Umbilical cord (tissue), 2 donors: Measurements from ENCODE around the gene LTB4R2. TPM values are rescaled to one million over a fixed set of nuclear protein-coding genes. Genes with fewer than 3 reads are reported as not detected.
"Not testable (repeated sequence)": the region's sequence is repeated elsewhere in the genome, so short reads cannot be mapped to it uniquely, and the experiment has no call there.

Experiments used
- DNase-seq: peaks from one replicate; pipeline ENCODE4 v3.0.0-alpha.2; 2015; ENCODE audit warnings: low spot score
- total RNA-seq: library from RNA; depleted of rRNA; stranded (reverse); fragments of >200 nt; gene quantifications from one replicate; pipeline ENCODE4 v1.2.3, GENCODE V29; 2014; ENCODE audit warnings: low replicate concordance; ENCODE audit not compliant: insufficient read depth

The LTB4R2 gene
- total RNA-seq, 1 donor from 2014 or later: 8.9 TPM

DNA sequence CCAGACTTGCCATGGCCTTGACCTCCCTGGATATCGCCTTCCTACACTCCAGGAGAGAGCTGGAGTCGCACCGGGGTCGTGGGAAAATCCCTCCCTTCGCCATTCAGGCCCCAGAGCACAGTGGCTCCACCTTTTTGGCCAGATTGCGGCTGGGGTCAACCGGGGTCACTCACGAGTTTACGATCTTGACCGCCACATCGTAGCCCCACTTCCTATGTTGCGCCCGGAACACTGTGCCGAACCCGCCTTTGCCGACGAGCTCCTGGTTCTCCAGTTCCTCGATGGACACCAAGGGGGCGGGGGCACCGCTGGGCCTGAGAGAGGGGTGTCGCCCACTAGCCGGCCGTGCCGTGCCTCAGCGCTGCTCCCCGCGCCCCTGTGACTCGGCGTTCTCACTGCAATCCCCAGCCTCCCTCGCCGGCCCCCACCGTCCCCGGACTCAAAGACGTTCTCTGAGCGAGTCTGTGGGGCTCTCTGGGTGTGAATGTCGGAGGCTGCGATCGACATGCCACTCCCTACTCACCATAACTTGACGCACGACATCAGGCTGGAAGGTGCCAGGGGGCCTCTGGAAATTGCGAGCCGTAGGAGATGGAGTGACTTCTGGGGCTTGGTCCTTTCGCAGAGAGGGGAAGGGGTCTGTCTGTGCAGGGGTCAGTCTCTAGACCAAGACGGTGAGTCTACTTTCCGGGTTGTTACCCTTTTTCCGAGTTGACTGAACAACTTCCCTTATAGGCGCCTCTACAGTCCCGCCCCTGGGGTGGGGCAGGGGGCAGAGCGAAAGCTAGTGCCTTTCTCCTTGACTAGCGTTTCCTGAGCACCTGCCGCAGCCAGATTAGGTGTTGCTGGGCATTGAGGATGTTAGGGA, 29.6 kb downstream of the LTB4R2 start, which contains the start of gene RIPK3:
Gene RIPK3, minus strand, starts transcription at position 708 of the 868 bp plus-strand sequence. Its CDS starts 165 bp downstream, at position 543.
- DNase-seq: peak; percentile 49

GRCh38 chr14:24340606-24341005, 30.7 kb downstream of the LTB4R2 start:
- DNase-seq: no peak

- DNase-seq: no peak
Measured at GRCh38 chr14:24342889-24343288, 32.9 kb downstream of the LTB4R2 start.

DNA sequence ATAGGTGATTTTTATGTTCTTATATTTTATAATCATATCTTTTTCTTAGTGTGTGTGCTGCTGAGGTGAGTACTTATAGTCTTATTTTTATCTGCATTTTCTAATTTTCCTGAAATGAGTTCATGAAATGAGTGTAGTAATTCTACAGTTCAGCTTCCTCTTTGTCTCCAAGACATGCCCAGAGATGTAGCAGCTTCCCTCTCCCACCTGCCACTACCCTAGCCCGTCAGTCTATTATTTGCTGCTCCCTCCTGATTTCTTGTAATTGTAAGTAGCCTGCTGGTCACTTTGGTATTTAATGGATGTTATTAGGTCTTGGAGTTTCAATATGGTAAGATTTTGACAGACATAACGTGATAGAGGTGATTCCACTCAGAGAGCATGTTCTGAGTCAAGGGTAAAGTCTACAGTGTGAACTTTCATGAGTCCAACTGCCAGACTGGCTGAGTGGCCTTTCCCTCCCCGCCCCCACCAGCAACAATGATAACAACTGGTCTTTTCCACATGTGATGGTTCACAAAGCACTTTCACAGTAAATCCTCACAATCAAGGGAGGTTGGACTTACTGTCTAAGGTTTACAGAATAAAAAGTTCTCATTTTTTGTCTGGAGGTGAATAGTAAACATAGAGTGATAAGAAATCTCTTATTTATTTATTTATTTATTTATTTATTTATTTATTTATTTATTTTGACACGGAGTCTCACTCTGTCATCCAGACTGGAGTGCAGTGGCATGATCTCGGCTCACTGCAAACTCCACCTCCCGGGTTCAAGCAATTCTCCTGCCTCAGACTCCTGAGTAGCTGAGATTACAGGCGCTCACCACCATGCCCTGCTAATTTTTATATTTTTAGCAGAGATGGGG, 34.1 kb downstream of the LTB4R2 start:
- no peak for DNase-seq

DNA sequence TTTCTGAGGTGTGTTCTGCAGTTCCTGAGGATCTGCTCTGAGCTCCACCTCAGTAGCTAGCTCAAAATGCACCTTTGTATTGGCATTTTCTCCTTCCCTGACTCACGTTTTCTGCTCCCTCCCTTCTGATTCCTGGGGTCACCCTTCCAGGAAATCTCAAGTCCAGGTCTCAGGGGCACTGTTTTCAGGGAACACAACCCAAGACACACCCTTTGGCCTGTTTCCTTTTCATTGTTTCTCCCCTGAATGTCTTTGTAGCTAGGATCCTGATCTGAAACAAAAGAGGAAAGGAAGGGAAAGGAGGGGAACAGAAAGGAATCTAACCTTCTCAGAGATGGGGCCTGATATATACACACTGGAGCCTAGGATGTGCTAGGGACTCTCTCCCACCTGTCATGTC, 37.2 kb downstream of the LTB4R2 start:
- no peak for DNase-seq

- no peak for DNase-seq
Measured at GRCh38 chr14:24348186-24348585, 38.2 kb downstream of the LTB4R2 start.

GRCh38 chr14:24349742-24350141, 39.8 kb downstream of the LTB4R2 start:
- DNase-seq: no peak

DNA sequence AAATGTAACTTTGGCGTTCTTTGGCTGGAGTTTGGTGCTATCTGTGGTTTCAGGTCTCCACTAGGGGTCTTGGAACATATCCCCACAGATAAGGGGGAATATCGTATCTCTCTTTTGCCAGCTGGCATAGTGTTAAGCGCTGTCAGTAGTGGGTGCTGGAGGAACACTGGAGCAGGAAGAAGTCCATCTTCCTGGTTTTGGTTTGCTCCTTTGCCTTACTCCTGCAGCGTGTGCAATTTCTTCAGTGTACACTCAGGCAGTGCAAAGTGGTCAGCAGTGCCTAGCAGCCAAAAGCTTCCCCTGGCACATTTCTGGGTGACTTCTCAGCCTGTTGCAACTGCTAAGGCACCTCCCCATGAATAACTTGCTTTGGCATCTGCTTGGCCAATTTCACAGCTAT, 41.6 kb downstream of the LTB4R2 start:
- DNase-seq: no peak

DNA sequence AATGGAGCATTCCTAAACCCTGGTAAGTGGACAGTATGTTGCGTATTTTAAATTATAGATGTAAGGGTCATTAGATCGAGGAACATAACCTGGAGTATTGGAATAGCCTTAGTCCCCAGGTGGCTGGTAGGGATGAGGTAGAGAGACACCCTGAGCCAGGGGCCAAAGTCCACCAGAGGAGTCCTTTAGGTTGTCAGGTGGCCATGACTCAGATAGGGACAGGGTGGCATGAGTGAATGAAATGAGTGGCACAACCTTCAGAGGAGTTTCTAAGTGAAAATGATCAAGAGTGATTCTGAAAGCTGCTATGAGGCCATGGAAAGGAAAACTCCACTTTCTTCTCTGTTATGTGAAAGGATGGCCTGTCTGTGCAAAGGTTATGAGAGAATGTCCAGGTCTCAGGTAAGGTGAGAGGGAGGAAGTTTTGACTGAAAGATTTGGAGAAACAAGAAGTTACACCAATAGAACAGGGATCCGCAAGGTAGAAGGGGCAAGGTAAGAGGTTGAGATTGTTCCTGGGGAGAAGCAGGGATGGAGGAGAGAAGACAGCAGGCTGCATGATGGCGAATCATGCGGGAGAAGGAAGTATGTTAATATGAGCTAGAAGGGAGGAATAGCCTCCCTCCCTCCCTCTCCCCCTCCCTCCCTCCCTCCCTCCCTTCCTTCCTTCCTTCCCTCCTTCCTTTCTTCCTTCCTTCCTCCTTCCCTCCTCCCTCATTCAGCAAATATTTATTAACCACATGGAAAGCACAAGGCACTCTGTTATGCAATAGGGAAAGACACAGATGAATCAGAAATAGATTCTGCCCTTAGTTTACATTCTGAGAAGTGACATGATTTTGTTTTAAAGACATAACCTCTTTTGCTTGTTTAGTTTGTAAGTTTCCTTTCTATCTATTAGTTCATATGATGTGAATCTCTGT, 43.9 kb downstream of the LTB4R2 start:
- DNase-seq: no peak

GRCh38 chr14:24354482-24354825, 44.5 kb downstream of the LTB4R2 start:
- not testable (repeated sequence) for DNase-seq

DNA sequence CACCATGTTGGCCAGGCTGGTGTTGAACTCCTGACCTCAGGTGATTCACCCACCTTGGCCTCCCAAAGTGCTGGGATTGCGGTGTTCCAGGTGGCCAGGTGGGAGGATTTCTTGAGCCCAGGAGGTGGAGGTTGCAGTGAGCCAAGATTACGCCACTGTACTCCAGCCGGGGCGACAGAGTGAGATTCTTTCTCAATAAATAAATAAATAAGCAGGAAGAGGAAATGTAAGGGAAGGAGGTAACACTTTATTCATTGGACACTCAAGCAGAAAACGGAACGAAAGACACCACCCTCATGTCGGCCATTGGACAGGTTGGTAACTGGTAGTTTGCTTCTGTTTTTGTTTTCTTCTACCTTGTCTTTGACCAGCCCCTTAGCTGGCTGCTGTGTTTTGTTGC, 45.1 kb downstream of the LTB4R2 start:
- DNase-seq: no peak

- DNase-seq: no peak
Measured at GRCh38 chr14:24356208-24356607, 46.3 kb downstream of the LTB4R2 start.

DNA sequence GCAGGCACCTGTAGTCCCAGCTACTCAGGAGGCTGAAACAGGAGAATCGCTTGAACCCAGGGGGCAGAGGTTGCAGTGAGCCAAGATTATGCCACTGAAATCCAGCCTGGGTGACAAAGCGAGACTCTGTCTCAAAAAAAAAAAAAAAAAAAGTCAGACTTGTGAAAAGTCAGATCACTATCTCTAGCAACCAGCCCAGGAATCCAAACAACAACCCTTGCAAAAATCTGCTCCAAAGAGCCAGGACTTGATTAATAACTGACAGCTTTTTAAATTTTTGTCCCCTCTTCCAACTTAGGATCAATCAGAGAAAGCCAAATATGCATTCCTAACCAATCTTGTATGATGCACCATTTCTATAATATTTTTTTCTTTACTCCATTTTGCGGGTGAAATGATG, 50.3 kb downstream of the LTB4R2 start:
- no peak for DNase-seq

GRCh38 chr14:24361326-24361725, 51.4 kb downstream of the LTB4R2 start:
- no peak for DNase-seq

Other genes starting within 250 kb of the LTB4R2 start
- 2.4 TPM for gene CPNE6, start 238.6 kb upstream of the LTB4R2 start, total RNA-seq
- gene PCK2, start 215.8 kb upstream of the LTB4R2 start, total RNA-seq: 13.2 TPM
- gene DCAF11, start 195.4 kb upstream of the LTB4R2 start, total RNA-seq: 37.3 TPM
- 0.24 TPM for gene NRL, start 195.2 kb upstream of the LTB4R2 start, total RNA-seq
- gene FITM1, start 179.5 kb upstream of the LTB4R2 start, total RNA-seq: 3.6 TPM
- 35.4 TPM for gene PSME1, start 173.9 kb upstream of the LTB4R2 start, total RNA-seq
- gene EMC9, start 168.5 kb upstream of the LTB4R2 start, total RNA-seq: 25.3 TPM
- 17.1 TPM for gene PSME2, start 163.5 kb upstream of the LTB4R2 start, total RNA-seq
- gene RNF31, start 162.6 kb upstream of the LTB4R2 start, total RNA-seq: 22.6 TPM
- 133 TPM for gene IRF9, start 148.9 kb upstream of the LTB4R2 start, total RNA-seq
- 10.1 TPM for gene REC8, start 138.1 kb upstream of the LTB4R2 start, total RNA-seq
- gene IPO4, start 121.3 kb upstream of the LTB4R2 start, total RNA-seq: 7.7 TPM
- gene TM9SF1, start 114.7 kb upstream of the LTB4R2 start, total RNA-seq: 49.6 TPM
- gene TSSK4, start 104.4 kb upstream of the LTB4R2 start, total RNA-seq: not detected
- gene CHMP4A, start 96.7 kb upstream of the LTB4R2 start, total RNA-seq: 5.3 TPM
- gene MDP1, start 94.1 kb upstream of the LTB4R2 start, total RNA-seq: 3.9 TPM
- 68.6 TPM for gene NEDD8, start 77.8 kb upstream of the LTB4R2 start, total RNA-seq
- 49.4 TPM for gene GMPR2, start 77.2 kb upstream of the LTB4R2 start, total RNA-seq
- 33.2 TPM for gene TINF2, start 67.5 kb upstream of the LTB4R2 start, total RNA-seq
- gene TGM1, start 47.0 kb upstream of the LTB4R2 start, total RNA-seq: 9.4 TPM
- 14.0 TPM for gene RABGGTA, start 38.5 kb upstream of the LTB4R2 start, total RNA-seq
- 45.3 TPM for gene DHRS1, start 10.4 kb upstream of the LTB4R2 start, total RNA-seq
- gene NOP9, start 10.3 kb upstream of the LTB4R2 start, total RNA-seq: 12.5 TPM
- gene CIDEB, start 2.2 kb upstream of the LTB4R2 start, total RNA-seq: 4.8 TPM
- gene LTB4R, start 1.4 kb downstream of the LTB4R2 start, total RNA-seq: 1.4 TPM
- 8.2 TPM for gene ADCY4, start 24.9 kb downstream of the LTB4R2 start, total RNA-seq
- 5.3 TPM for gene RIPK3, start 29.9 kb downstream of the LTB4R2 start, total RNA-seq
- 40.0 TPM for gene NFATC4, start 58.0 kb downstream of the LTB4R2 start, total RNA-seq
- 30.8 TPM for gene NYNRIN, start 88.9 kb downstream of the LTB4R2 start, total RNA-seq
- gene CBLN3, start 119.5 kb downstream of the LTB4R2 start, total RNA-seq: 4.1 TPM
- gene KHNYN, start 119.8 kb downstream of the LTB4R2 start, total RNA-seq: 80.2 TPM
- 11.1 TPM for gene SDR39U1, start 132.6 kb downstream of the LTB4R2 start, total RNA-seq
- gene CMA1, start 198.1 kb downstream of the LTB4R2 start, total RNA-seq: not detected